ENCODE measurements around the gene RELB.

Gene RELB

DNA sequence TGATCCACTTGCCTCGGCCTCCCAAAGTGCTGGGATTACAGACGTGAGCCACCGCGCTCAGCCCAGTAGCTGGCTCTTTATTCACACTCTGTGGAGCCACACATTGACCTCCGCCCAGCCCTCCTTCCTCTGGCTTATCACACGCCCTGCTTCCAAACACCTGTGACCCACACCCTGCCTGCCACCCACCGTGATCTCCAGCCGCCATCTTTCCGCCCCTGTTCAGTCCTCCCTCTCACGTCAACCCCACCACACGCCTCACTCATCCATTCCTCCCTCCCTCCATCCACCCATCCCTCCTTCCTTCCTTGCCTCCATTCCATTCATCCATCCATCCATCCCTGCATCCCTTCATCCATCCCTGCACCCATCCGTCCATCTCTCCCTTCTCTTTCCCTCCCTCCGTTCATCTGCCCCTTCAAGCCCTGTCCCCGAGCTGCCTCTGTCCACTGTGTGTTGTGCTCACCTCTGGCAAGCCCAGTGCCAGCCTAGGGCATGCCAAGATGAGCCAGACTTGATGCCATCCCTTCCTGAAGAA is 57.4 kb downstream of the RELB start:
- Histone ChIP-seq H3K27me3 (replicated peaks; ENCODE audit: control insufficient read depth, insufficient read depth, low read length) (no peaks in the 10 kb centered on the region), H3K36me3 (ENCODE audit: control insufficient read depth, insufficient read depth, low read length) (peaks cover 55% of the 10 kb centered on the region), H3K4me3 (replicated peaks; ENCODE audit: low read depth, low read length) (no peak overlapping the region)
- DNase-seq (ENCODE audit: extremely low read depth, insufficient read length), result no peak
- TF ChIP-seq, protein P1, sequence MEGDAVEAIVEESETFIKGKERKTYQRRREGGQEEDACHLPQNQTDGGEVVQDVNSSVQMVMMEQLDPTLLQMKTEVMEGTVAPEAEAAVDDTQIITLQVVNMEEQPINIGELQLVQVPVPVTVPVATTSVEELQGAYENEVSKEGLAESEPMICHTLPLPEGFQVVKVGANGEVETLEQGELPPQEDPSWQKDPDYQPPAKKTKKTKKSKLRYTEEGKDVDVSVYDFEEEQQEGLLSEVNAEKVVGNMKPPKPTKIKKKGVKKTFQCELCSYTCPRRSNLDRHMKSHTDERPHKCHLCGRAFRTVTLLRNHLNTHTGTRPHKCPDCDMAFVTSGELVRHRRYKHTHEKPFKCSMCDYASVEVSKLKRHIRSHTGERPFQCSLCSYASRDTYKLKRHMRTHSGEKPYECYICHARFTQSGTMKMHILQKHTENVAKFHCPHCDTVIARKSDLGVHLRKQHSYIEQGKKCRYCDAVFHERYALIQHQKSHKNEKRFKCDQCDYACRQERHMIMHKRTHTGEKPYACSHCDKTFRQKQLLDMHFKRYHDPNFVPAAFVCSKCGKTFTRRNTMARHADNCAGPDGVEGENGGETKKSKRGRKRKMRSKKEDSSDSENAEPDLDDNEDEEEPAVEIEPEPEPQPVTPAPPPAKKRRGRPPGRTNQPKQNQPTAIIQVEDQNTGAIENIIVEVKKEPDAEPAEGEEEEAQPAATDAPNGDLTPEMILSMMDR (IDR thresholded peaks at IDR 0.05; ENCODE audit: insufficient read depth, low read length, poor library complexity, severe bottlenecking), result no peak

DNA sequence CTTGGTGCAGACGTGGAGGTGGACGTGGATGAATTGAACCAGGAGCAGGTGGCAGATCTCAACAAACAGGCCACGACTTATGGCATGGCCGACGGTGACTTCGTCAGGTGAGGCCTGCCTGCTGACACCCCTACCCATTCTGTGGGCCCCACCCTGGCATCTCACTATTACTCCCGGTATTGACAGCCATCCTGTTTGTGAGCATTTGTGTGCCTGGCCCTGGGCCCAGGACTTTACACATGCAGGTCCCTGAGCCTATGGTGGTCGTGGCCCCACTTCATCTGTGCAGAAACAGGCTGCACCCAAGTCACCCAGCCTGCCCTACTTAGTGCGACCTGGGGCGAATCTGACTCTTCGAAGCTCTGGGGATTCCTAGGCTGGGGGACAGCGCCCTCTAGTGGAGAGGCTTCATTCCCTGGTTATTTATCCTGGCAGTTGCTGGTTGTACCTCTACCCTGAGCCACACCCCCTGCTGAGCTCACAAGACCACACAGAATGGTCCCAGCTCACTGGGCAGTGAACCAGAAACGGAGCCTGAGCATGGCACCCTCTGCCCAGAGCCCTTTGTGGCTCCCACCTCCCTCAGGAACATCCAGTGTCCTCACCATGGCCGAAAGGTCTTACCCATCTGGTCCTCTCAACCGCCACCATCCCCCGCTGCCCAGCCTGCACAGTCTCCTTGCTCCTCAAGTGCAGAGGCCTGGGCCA is 58.1 kb downstream of the RELB start:
- no peak overlapping the region for H3K4me3 ChIP-seq (replicated peaks; ENCODE audit: low read depth, low read length)
- peaks cover 58% of the 10 kb centered on the region for H3K36me3 ChIP-seq (ENCODE audit: control insufficient read depth, insufficient read depth, low read length)
- no peak for DNase-seq (ENCODE audit: extremely low read depth, insufficient read length)
- H3K27me3 ChIP-seq (replicated peaks; ENCODE audit: control insufficient read depth, insufficient read depth, low read length), result no peaks in the 10 kb centered on the region
- TF ChIP-seq, protein P1 (IDR thresholded peaks at IDR 0.05; ENCODE audit: insufficient read depth, low read length, poor library complexity, severe bottlenecking), result peak; percentile 88

DNA sequence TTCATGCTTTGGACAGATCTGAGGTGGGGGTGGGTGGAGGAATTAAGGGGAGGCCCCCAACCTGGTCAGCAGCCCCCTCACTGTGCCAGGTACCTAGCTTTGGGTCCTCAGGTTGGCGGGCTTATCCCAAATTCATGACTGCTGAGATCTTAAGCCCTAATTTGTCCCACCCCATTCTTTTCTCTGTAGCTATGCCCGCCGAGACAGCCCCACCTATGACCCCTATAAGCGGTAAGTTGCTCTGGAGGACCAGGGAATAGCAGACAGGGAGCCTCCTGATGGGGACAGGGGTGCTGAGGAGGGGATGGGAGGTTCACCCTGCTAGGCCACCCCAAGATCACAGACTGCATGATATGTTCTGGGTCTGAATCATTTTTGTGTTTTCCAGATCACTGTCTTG is 60.7 kb downstream of the RELB start:
- TF ChIP-seq, protein P1 (IDR thresholded peaks at IDR 0.05; ENCODE audit: insufficient read depth, low read length, poor library complexity, severe bottlenecking), result no peak
- Histone ChIP-seq H3K27me3 (replicated peaks; ENCODE audit: control insufficient read depth, insufficient read depth, low read length) (no peaks in the 10 kb centered on the region), H3K4me3 (replicated peaks; ENCODE audit: low read depth, low read length) (no peak overlapping the region), H3K36me3 (ENCODE audit: control insufficient read depth, insufficient read depth, low read length) (peaks cover 47% of the 10 kb centered on the region)
- DNase-seq (ENCODE audit: extremely low read depth, insufficient read length), result no peak

DNA sequence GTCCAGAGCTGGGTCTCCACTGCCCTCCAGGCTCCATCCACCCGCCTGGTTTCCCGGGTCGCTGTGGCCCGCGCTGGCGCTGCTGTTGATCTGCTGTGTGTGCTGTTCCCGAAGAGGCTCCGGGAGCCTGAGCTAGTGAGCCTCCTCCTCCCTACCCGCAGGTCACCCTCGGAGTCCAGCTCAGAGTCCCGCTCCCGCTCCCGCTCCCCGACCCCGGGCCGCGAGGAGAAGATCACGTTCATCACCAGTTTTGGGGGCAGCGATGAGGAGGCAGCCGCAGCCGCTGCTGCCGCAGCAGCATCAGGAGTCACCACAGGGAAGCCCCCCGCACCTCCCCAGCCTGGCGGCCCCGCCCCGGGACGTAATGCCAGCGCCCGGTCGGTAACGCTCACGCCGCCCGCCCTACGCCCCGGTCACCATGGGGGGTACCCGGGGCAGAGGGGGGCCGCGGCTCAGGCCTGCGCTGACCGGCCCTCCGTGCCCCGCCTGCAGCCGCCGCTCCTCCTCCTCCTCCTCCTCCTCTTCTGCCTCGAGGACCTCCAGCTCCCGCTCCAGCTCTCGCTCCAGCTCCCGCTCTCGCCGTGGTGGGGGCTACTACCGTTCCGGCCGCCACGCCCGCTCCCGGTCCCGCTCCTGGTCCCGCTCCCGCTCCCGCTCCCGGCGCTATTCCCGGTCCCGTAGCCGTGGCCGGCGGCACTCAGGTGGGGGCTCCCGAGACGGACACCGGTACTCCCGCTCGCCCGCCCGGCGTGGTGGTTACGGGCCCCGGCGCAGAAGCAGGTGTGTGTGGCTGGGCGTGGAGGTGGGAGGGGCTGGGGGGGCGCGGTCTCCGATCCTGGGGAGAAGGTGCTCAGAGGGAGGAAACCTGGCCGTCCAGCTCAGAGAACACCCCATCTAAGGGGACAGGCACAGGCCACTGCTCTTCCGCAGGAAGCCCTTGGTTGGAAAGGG is 62.9 kb downstream of the RELB start:
- DNase-seq (ENCODE audit: extremely low read depth, insufficient read length), result no peak
- TF ChIP-seq, protein P1 (IDR thresholded peaks at IDR 0.05; ENCODE audit: insufficient read depth, low read length, poor library complexity, severe bottlenecking), result no peak
- no peaks in the 10 kb centered on the region for H3K27me3 ChIP-seq (replicated peaks; ENCODE audit: control insufficient read depth, insufficient read depth, low read length)
- H3K36me3 ChIP-seq (ENCODE audit: control insufficient read depth, insufficient read depth, low read length), result peaks cover 41% of the 10 kb centered on the region
- H3K4me3 ChIP-seq (replicated peaks; ENCODE audit: low read depth, low read length), result no peak overlapping the region

DNA sequence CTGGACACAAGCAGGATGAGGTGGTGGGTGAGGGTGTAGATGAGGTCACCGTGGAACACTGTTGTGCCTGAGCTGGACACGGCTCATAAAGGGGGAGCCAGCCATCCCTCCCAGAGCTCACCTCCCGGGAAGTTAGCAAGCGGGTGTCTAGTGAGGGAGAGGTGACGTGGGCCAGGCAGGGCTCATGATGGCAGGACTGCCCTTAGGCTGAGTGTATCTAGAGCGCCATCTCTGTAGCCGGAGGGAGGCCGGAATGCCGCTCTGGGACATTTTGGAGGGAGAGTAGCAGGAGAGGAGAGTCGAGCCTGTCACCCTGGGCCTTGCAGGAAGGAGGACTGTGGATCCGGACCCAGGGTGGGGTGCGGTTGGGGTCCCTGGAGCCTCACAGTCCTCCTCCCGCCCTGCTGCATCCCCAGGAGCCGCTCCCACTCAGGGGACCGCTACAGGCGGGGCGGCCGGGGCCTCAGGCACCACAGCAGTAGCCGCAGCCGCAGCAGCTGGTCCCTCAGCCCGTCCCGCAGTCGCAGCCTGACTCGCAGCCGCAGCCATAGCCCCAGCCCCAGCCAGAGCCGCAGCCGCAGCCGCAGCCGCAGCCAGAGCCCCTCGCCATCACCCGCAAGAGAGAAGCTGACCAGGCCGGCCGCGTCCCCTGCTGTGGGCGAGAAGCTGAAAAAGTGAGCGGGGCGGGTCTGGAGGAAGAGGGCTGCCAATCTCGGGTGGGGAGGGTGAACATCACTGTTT is 65.8 kb downstream of the RELB start:
- TF ChIP-seq, protein P1 (IDR thresholded peaks at IDR 0.05; ENCODE audit: insufficient read depth, low read length, poor library complexity, severe bottlenecking), result no peak
- Histone ChIP-seq H3K36me3 (ENCODE audit: control insufficient read depth, insufficient read depth, low read length) (peaks cover 36% of the 10 kb centered on the region), H3K4me3 (replicated peaks; ENCODE audit: low read depth, low read length) (no peak overlapping the region), H3K27me3 (replicated peaks; ENCODE audit: control insufficient read depth, insufficient read depth, low read length) (no peaks in the 10 kb centered on the region)
- DNase-seq (ENCODE audit: extremely low read depth, insufficient read length), result no peak
